ENCODE results near the gene DES.

DES gene

DNA sequence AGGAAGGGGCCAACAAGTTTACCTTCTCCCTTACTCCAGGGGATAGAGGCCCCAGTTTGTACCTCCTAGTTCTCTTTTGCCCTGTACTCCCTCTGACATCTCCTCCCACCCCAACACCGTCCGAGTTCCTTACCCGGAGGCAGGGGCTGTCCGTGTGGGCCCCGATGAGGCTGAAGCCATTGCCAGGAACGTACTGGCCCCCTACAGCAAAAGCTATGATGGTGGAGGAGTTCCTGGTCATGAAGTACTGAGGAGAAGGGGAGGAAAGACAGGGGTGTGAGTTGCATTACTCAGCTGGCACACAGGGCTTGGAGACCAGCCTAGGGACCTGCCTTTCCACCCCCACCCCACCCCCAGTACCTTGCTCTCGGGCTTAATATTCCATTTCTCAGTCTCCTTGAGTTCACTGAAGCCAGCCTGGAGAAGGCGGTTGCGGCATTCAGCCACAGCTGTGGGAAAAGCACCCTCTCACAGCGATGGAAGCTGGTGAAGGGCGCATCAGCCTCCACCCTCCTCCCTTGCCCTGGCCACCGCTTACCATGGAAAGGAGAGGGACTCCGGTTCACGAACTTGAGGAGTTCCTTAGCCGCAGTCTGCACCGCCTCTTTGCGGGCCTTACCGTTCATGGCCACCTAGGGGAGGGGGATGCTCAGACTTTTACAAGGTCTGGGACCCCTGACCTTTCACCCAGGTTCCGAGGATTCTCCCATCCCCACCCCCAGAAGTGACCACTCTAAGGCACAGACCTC, 31.5 kb upstream of the DES start:
- no peak for TF ChIP-seq CREB1 (IDR thresholded peaks at IDR 0.05; ENCODE audit: low read depth)

- TF ChIP-seq TCF12 (IDR thresholded peaks at IDR 0.05; ENCODE audit: low read depth) (0 out of 2 replicates have a peak, but pooled peaks have one; percentile 26), EGR1 (IDR thresholded peaks at IDR 0.05) (no peak), MAX (IDR thresholded peaks at IDR 0.05) (peak; percentile 73), RAD21 (IDR thresholded peaks at IDR 0.05; ENCODE audit: low read depth) (no peak), TAF1 (IDR thresholded peaks at IDR 0.05; ENCODE audit: low read depth) (peak; percentile 66)
- TF ChIP-seq, protein P1, sequence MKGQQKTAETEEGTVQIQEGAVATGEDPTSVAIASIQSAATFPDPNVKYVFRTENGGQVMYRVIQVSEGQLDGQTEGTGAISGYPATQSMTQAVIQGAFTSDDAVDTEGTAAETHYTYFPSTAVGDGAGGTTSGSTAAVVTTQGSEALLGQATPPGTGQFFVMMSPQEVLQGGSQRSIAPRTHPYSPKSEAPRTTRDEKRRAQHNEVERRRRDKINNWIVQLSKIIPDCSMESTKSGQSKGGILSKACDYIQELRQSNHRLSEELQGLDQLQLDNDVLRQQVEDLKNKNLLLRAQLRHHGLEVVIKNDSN (IDR thresholded peaks at IDR 0.05) = peak; percentile 85
Observed at GRCh38 chr2:219387306-219388120, 30.7 kb upstream of the DES start, which contains the start of gene DNPEP. Gene DNPEP, minus strand, starts transcription at chr2:219387912. Its CDS starts 118 bp downstream, at chr2:219387794.

- TF ChIP-seq TAF1 (IDR thresholded peaks at IDR 0.05; ENCODE audit: low read depth) (peak; percentile 38; the same call in 1 of the 2 replicates), MAX (IDR thresholded peaks at IDR 0.05) (peak; percentile 66), EGR1 (IDR thresholded peaks at IDR 0.05) (peak; percentile 89), RAD21 (IDR thresholded peaks at IDR 0.05; ENCODE audit: low read depth) (no peak; the same call in 1 of the 2 replicates), ZBTB7A (IDR thresholded peaks at IDR 0.05; ENCODE audit: low read depth) (peak; percentile 71), EP300 (IDR thresholded peaks at IDR 0.05; ENCODE audit: borderline replicate concordance) (no peak)
- TF ChIP-seq, protein P1 (IDR thresholded peaks at IDR 0.05) = no peak
- TF ChIP-seq, protein P2, sequence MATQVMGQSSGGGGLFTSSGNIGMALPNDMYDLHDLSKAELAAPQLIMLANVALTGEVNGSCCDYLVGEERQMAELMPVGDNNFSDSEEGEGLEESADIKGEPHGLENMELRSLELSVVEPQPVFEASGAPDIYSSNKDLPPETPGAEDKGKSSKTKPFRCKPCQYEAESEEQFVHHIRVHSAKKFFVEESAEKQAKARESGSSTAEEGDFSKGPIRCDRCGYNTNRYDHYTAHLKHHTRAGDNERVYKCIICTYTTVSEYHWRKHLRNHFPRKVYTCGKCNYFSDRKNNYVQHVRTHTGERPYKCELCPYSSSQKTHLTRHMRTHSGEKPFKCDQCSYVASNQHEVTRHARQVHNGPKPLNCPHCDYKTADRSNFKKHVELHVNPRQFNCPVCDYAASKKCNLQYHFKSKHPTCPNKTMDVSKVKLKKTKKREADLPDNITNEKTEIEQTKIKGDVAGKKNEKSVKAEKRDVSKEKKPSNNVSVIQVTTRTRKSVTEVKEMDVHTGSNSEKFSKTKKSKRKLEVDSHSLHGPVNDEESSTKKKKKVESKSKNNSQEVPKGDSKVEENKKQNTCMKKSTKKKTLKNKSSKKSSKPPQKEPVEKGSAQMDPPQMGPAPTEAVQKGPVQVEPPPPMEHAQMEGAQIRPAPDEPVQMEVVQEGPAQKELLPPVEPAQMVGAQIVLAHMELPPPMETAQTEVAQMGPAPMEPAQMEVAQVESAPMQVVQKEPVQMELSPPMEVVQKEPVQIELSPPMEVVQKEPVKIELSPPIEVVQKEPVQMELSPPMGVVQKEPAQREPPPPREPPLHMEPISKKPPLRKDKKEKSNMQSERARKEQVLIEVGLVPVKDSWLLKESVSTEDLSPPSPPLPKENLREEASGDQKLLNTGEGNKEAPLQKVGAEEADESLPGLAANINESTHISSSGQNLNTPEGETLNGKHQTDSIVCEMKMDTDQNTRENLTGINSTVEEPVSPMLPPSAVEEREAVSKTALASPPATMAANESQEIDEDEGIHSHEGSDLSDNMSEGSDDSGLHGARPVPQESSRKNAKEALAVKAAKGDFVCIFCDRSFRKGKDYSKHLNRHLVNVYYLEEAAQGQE (IDR thresholded peaks at IDR 0.05; ENCODE audit: low read depth) = no peak
Observed at GRCh38 chr2:219388121-219388906, 29.9 kb upstream of the DES start.

DNA sequence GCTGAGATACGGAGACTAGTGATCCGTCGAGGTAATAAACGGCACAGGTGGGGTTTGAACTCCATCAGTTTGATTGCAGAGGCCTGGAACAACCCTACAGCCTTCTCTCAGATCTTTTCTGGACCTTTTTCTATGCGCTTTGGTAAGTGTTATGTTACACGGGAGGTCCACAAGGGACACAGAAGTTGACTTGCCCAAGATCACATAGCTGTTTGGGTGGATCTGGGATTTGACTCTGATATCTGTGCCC, 29.3 kb upstream of the DES start:
- TF ChIP-seq MAX (IDR thresholded peaks at IDR 0.05) = no peak
- no peak for TF ChIP-seq ZBTB7A (IDR thresholded peaks at IDR 0.05; ENCODE audit: low read depth)
- TF ChIP-seq, protein P2 (IDR thresholded peaks at IDR 0.05; ENCODE audit: low read depth) = no peak
- TF ChIP-seq CREB1 (IDR thresholded peaks at IDR 0.05; ENCODE audit: low read depth) = no peak
- TF ChIP-seq TCF12 (IDR thresholded peaks at IDR 0.05; ENCODE audit: low read depth) = no peak
- TF ChIP-seq YY1 (IDR thresholded peaks at IDR 0.05; ENCODE audit: low read depth) = no peak
- no peak for TF ChIP-seq FOXM1 (IDR thresholded peaks at IDR 0.05; ENCODE audit: borderline replicate concordance, low read depth)

GRCh38 chr2:219392754-219393153, 25.4 kb upstream of the DES start:
- TF ChIP-seq MAX (IDR thresholded peaks at IDR 0.05) (no peak), EP300 (IDR thresholded peaks at IDR 0.05; ENCODE audit: borderline replicate concordance) (no peak), NFIC (IDR thresholded peaks at IDR 0.05) (no peak), TEAD4 (IDR thresholded peaks at IDR 0.05) (no peak), CEBPB (IDR thresholded peaks at IDR 0.05) (no peak), FOXM1 (IDR thresholded peaks at IDR 0.05; ENCODE audit: borderline replicate concordance, low read depth) (no peak), EGR1 (IDR thresholded peaks at IDR 0.05) (no peak), TCF12 (IDR thresholded peaks at IDR 0.05; ENCODE audit: low read depth) (no peak), CREB1 (IDR thresholded peaks at IDR 0.05; ENCODE audit: low read depth) (no peak), YY1 (IDR thresholded peaks at IDR 0.05; ENCODE audit: low read depth) (no peak), RAD21 (IDR thresholded peaks at IDR 0.05; ENCODE audit: low read depth) (no peak), ZBTB7A (IDR thresholded peaks at IDR 0.05; ENCODE audit: low read depth) (no peak)
- TF ChIP-seq, protein P1 (IDR thresholded peaks at IDR 0.05) = no peak
- TF ChIP-seq, protein P2 (IDR thresholded peaks at IDR 0.05; ENCODE audit: low read depth) = no peak
